Cortex of kidney (tissue), 1 donor: ENCODE data around the gene KRT5.

Experiments
- DNase-seq: peaks from one replicate; lab custom pipeline; 2025; lab: John Stamatoyannopoulos, UW

Gene KRT5

GRCh38 chr12:52537101-52537500 is 16.9 kb upstream of the KRT5 start:
- no peak for DNase-seq

- no peak for DNase-seq
Observed at GRCh38 chr12:52535574-52535973, 15.4 kb upstream of the KRT5 start.

- DNase-seq = no peak
Observed at GRCh38 chr12:52534482-52534881, 14.3 kb upstream of the KRT5 start.

GRCh38 chr12:52533686-52534470 is 13.7 kb upstream of the KRT5 start:
- no peak for DNase-seq

GRCh38 chr12:52532636-52533035 is 12.4 kb upstream of the KRT5 start:
- no peak for DNase-seq

GRCh38 chr12:52531566-52532300 is 11.5 kb upstream of the KRT5 start:
- no peak for DNase-seq

GRCh38 chr12:52530905-52531304 is 10.7 kb upstream of the KRT5 start:
- no peak for DNase-seq

GRCh38 chr12:52530366-52530765 is 10.2 kb upstream of the KRT5 start:
- no peak for DNase-seq

GRCh38 chr12:52529846-52530245 is 9.7 kb upstream of the KRT5 start:
- no peak for DNase-seq

- no peak for DNase-seq
Observed at GRCh38 chr12:52529417-52529816, 9.2 kb upstream of the KRT5 start.

- no peak for DNase-seq
Observed at GRCh38 chr12:52528641-52529143, 8.5 kb upstream of the KRT5 start.

GRCh38 chr12:52527121-52527800 is 7.1 kb upstream of the KRT5 start:
- no peak for DNase-seq

- DNase-seq = no peak
Observed at GRCh38 chr12:52526511-52526951, 6.3 kb upstream of the KRT5 start.

- no peak for DNase-seq
Observed at GRCh38 chr12:52525661-52526499, 5.7 kb upstream of the KRT5 start.

- DNase-seq = no peak
Observed at GRCh38 chr12:52524898-52525591, 4.9 kb upstream of the KRT5 start.

GRCh38 chr12:52524241-52524897 is 4.2 kb upstream of the KRT5 start:
- no peak for DNase-seq

GRCh38 chr12:52523824-52524223 is 3.6 kb upstream of the KRT5 start:
- DNase-seq = no peak

GRCh38 chr12:52522346-52523011 is 2.3 kb upstream of the KRT5 start:
- no peak for DNase-seq

- DNase-seq = no peak
Observed at GRCh38 chr12:52521568-52522266, 1.5 kb upstream of the KRT5 start.
